Subcutaneous abdominal adipose tissue (tissue), 5 donors: Measurements from ENCODE around the gene LRRC74A.

Experiments
- H3K27ac ChIP-seq: one replicate; pipeline ENCODE4 v1.7.0; 2013; ENCODE audit warnings: low read depth, mild to moderate bottlenecking, inconsistent platforms, low read length, moderate library complexity
- H3K27me3 ChIP-seq, 5 donors: one replicate each; pipeline ENCODE4 v1.7.0; 2013; ENCODE audit warnings: low read length in 5 of 5, inconsistent platforms in 1 of 5; ENCODE audit not compliant: control insufficient read depth in 5 of 5, insufficient read depth in 4 of 5
- H3K36me3 ChIP-seq, 5 donors: one replicate each; pipeline ENCODE4 v1.7.0; 2013; ENCODE audit warnings: low read length in 5 of 5; ENCODE audit not compliant: control insufficient read depth in 5 of 5, insufficient read depth in 5 of 5
- H3K4me1 ChIP-seq, 5 donors: one replicate each; pipeline ENCODE4 v1.7.0; 2013; ENCODE audit warnings: low read length in 5 of 5, mild to moderate bottlenecking in 3 of 5, moderate library complexity in 1 of 5; ENCODE audit not compliant: control insufficient read depth in 5 of 5, insufficient read depth in 5 of 5
- H3K4me3 ChIP-seq, 5 donors: one replicate each; pipeline ENCODE4 v1.7.0; 2013; ENCODE audit warnings: low read length in 5 of 5, low read depth in 1 of 5
- H3K9ac ChIP-seq, 5 donors: one replicate each; pipeline ENCODE4 v1.7.0; 2013; ENCODE audit warnings: low read length in 5 of 5, mild to moderate bottlenecking in 4 of 5, moderate library complexity in 3 of 5
- H3K9me3 ChIP-seq, 5 donors: one replicate each; pipeline ENCODE4 v1.7.0; 2013; ENCODE audit warnings: low read length in 5 of 5; ENCODE audit not compliant: control insufficient read depth in 5 of 5
- donor health status: healthy.
- donor health status: healthy.
- donor health status: healthy.
- donor health status: healthy.
- donor health status: healthy.

LRRC74A gene

DNA sequence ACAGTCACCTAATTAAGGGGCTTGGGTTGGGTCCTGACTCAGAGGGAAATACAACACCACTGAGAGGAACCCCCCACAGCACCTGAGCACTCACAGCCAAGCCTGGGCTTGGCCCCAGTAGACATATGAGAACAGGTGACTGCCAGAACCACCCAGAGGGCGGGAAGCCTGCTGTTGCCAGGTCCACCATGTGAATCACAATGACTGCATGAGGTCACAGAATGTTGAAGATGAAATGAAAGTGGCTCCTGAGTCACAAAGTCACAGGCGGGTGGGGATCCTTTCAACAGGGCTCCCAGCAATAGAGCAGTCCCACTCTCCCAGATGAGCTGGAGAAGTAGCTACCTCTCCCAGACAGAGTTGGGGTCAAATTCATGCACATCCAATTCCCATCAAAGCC, at the start of gene LRRC74A:
Gene LRRC74A (plus strand): TSS at position 287 of the 400 bp plus-strand sequence. CDS start 290 bp downstream, outside the sequence.
- H3K27me3 ChIP-seq, result no peaks in the 10 kb centered on the region
- H3K36me3 ChIP-seq, result no peaks in the 10 kb centered on the region
- H3K4me3 ChIP-seq, result no peak within 1 kb of the TSS
- H3K4me1 ChIP-seq, result peaks cover 3 to 30% (median 28%) of the 10 kb centered on the region in 5 donors
- no peak within 1 kb of the TSS for H3K9ac ChIP-seq
- H3K9me3 ChIP-seq, result no peaks in the 10 kb centered on the region
- H3K27ac ChIP-seq, result no peak within 1 kb of the TSS

DNA sequence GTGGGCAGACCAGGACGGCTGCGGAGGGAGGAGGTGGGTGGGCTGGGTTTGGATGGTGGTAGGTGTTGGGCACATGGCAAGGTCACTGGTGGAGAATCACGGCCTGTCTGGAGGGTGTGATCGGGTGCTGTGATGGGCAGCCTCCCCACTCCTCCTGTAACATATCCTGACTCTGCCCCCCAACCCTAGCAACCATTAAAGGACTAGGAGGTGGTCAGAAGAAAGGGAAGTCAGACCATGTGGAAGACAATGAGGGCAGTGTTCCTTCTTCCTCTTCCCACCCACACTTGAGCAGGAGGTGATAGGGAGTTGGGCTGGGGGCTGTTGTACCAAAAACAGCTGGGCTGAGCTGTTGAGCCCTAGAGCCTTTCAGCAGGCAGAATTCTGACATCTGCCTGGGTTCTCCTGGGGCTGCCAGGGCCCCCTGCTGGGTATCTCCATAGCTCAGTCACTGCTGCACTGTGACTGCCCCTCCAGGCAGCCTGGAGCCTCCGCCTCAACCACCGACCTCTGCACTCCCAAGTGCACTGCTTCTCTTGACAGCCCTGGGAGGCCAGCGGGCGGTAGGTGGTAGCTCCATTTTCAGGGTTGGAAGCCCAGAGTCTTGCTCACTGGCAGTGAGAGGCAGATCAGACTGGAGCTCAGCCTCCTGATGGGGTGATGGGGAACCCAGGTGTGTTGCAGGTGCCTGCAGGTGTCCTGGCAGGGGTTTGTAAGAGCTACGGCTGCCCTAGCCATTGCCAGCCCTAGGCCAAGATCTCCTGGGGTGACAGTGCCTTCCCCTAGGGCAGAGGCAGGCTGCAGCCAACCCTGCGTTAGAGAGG, 49.6 kb upstream of the LRRC74A start:
- no peaks in the 10 kb centered on the region for H3K27me3 ChIP-seq
- no peak overlapping the region for H3K27ac ChIP-seq
- H3K9me3 ChIP-seq, result no peaks in the 10 kb centered on the region
- no peak overlapping the region for H3K4me3 ChIP-seq
- H3K9ac ChIP-seq, result no peak overlapping the region
- H3K36me3 ChIP-seq, result peaks cover 0 to 50% (median 30%) of the 10 kb centered on the region in 5 donors
- H3K4me1 ChIP-seq, result peaks cover 15 to 39% (median 29%) of the 10 kb centered on the region in 5 donors

GRCh38 chr14:76777721-76778120, 48.5 kb upstream of the LRRC74A start:
- H3K4me1 ChIP-seq, result peaks cover 12 to 42% (median 31%) of the 10 kb centered on the region in 5 donors
- no peak overlapping the region for H3K9ac ChIP-seq

GRCh38 chr14:76778546-76779215, 47.5 kb upstream of the LRRC74A start:
- H3K36me3 ChIP-seq, result peaks cover 0 to 65% (median 40%) of the 10 kb centered on the region in 5 donors
- H3K4me1 ChIP-seq, result peaks cover 5 to 39% (median 21%) of the 10 kb centered on the region in 5 donors
- H3K27me3 ChIP-seq, result no peaks in the 10 kb centered on the region
- no peak overlapping the region for H3K4me3 ChIP-seq
- H3K9ac ChIP-seq, result no peak overlapping the region
- no peak overlapping the region for H3K27ac ChIP-seq
- H3K9me3 ChIP-seq, result no peaks in the 10 kb centered on the region

More at GRCh38 chr14:76777721-76778120, 48.5 kb upstream of the LRRC74A start:
- Histone ChIP-seq H3K27ac (no peak overlapping the region), H3K36me3 (peaks cover 0 to 60% (median 40%) of the 10 kb centered on the region in 5 donors), H3K9me3 (no peaks in the 10 kb centered on the region), H3K27me3 (no peaks in the 10 kb centered on the region), H3K4me3 (no peak overlapping the region)

DNA sequence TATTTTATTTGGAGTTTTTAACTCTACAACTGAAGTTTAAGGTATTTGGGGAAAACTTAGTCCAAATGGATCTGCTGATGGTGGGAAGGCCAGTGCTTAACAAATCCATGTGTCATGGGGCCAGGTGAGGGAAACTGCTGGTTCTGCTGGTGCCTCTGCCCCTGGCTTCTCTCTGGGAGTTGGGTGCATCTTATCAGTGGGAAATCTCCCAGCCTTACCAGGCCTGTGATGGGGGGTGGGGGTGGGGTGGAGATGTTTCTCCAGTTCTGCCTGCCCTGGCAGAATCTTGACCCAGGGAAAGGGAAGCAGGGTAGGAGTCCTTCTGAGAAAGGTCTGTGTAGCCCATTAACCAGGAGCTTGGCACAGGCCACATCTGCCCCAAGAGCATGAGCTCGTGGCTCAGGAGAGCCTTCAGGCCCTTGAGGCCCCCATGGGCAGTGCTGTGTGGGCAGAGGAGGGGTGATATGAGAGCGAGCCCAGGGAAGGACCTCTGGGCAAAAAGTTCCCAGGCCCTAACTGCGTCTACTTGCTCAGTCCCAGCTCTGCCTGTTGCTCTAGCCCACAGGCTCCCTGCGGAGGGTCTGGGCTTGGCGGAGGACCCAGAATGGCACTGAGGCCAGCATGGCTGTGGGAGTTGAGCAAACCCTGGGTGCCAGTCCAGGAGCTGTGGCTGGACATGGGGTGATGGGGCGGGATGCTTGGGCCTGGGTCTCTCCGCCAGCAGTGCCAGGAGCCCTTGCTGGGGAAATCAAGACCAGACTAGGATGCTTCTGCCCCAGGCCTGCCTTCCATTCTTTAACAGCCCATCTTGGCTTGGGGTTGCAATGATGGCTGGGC, 46.8 kb upstream of the LRRC74A start:
- Histone ChIP-seq H3K27ac (no peak overlapping the region), H3K4me1 (peaks cover 2 to 33% (median 16%) of the 10 kb centered on the region in 5 donors), H3K4me3 (no peak overlapping the region), H3K27me3 (no peaks in the 10 kb centered on the region), H3K36me3 (peaks cover 0 to 67% (median 42%) of the 10 kb centered on the region in 5 donors), H3K9me3 (no peaks in the 10 kb centered on the region), H3K9ac (no peak overlapping the region)

DNA sequence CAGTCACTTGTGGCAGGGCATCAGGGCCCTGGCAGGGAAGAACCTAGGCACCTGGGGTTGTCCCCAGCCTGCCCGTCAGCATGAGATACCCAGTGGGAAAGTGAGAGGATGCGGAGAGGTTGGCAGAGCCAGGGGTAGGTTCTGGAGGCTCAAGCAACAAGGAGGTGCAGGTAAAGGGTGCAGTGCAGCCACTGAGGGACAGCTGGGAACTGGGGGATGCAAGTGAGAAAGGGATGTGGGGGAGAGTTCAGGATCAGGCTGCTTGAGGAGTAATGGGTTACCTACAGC, 46.2 kb upstream of the LRRC74A start:
- Histone ChIP-seq H3K4me3 (no peak overlapping the region), H3K9ac (no peak overlapping the region), H3K9me3 (no peaks in the 10 kb centered on the region), H3K27me3 (no peaks in the 10 kb centered on the region), H3K4me1 (peaks cover 3 to 33% (median 18%) of the 10 kb centered on the region in 5 donors), H3K27ac (no peak overlapping the region), H3K36me3 (peaks cover 0 to 63% (median 47%) of the 10 kb centered on the region in 5 donors)

DNA sequence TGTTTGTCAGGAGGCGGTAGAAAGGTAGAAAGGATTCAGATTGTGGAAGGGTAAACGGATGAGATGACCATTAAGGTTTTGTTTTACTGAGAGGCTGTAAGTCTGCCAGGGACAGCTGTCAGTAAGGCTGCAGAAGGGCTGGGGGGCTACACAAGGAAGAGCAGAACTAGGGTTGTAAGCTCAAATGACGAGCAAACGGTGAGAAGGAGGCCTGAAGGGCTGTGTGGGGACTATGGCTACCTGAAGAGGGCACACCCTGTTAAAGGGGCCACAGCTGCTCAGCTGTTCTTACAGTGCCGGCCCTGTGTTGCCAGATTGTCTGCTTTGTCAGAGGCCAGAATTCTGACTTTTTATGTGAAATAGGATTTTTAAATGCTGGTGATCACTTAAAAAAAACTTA, 45.8 kb upstream of the LRRC74A start:
- Histone ChIP-seq H3K27ac (no peak overlapping the region), H3K36me3 (peaks cover 0 to 63% (median 47%) of the 10 kb centered on the region in 5 donors), H3K4me1 (peaks cover 3 to 33% (median 18%) of the 10 kb centered on the region in 5 donors), H3K9me3 (no peaks in the 10 kb centered on the region), H3K4me3 (no peak overlapping the region), H3K9ac (no peak overlapping the region), H3K27me3 (no peaks in the 10 kb centered on the region)

GRCh38 chr14:76780875-76781647, 45.1 kb upstream of the LRRC74A start:
- Histone ChIP-seq H3K27me3 (no peaks in the 10 kb centered on the region), H3K27ac (peak overlapping the region; percentile 16), H3K4me1 (peaks cover 3 to 33% (median 18%) of the 10 kb centered on the region in 5 donors), H3K9me3 (no peaks in the 10 kb centered on the region), H3K4me3 (no peak overlapping the region), H3K36me3 (peaks cover 0 to 62% (median 47%) of the 10 kb centered on the region in 5 donors), H3K9ac (no peak overlapping the region)

- peak overlapping the region; percentile 16 for H3K27ac ChIP-seq
These were observed 44.6 kb upstream of the LRRC74A start for GRCh38 chr14:76781648-76782051.

More at GRCh38 chr14:76781648-76782051, 44.6 kb upstream of the LRRC74A start:
- Histone ChIP-seq H3K27me3 (no peaks in the 10 kb centered on the region), H3K36me3 (peaks cover 0 to 67% (median 49%) of the 10 kb centered on the region in 5 donors), H3K9ac (no peak overlapping the region), H3K4me3 (no peak overlapping the region), H3K9me3 (no peaks in the 10 kb centered on the region), H3K4me1 (peaks cover 3 to 29% (median 15%) of the 10 kb centered on the region in 5 donors)
